Measurements from ENCODE around the gene RBM3.

The RBM3 gene

DNA sequence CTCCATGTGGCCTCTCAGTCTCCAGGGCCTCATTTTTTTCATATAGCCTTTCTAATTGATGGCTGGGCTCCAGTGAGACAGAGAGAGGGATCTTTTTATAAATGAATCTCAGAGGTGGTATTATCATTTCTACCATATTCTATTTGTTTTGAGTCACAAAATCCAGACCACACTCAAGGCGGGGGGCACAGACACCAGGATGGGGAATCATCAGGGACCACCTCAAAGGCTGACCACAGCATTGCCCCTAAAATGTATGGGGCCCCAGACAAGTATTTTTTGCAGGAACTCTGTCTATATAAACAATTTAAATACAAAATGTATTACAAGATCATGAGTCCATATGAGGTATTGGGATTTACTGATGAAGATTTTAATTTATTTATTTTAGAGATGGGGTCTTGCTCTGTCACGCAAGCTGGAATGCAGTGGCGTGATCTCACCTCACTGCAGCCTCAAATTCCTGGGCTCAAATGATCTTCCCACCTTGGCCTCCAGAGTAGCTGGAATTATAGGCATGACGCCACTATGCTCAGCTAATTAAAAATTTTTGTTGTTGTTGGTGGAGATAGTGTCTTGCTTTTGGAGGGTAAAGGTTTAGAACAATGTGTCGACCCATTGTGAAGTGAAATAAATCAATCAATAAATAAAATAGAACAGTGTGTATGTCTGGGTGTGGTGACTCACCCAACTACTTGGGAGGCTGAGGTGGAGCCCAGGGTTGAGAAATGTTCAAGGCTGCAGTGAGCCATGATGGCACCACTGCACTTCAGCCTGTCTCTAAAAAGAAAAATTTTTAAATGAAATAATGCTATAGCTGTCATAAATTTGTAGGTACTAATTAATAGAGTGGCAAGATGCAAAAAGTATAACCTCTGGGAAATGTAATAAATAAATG is 52.4 kb downstream of the RBM3 start:
- no peak for FAIRE-seq

Data from A204.1 (cell line).